ENCODE results near the gene CHMP4B.

GRCh38 chr20:33883164-33883563 is 72.0 kb downstream of the CHMP4B start:
- TF ChIP-seq CTCF (IDR thresholded peaks at IDR 0.05) (no peak), POLR2A (IDR thresholded peaks at IDR 0.05) (no peak)
